SKM-1 treated with dmso at 0.1 percent for 144 hours (cell line): ENCODE measurements around the gene ALKBH1.
A peak's percentile ranks its signal among the peaks of the same experiment; 100 is the strongest.
"Not testable (repeated sequence)": the region's sequence is repeated elsewhere in the genome, so short reads cannot be mapped to it uniquely, and the experiment has no call there.

Source experiments
- DNase-seq: peaks from one replicate; lab custom pipeline; 2025; ENCODE audit not compliant: unreplicated experiment; lab: John Stamatoyannopoulos, UW

The ALKBH1 gene

DNA sequence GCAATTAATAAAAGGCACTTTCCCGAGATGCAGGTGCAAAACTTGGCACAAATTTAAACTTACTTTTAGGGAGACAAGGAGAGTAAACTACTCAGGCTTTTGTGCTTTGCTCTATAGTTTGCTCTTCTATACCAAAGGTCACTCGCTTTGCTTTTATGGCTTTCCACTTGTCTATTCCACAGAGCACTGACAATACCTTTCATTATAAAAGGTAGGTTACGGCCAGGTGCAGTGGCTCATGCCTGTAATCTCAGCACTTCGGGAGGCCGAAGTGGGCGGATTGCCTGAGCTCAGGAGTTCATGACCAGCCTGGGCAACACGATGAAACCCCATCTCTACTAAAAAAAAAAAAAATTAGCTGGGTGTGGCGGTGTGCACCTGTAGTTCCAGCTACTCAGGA is 32.9 kb downstream of the ALKBH1 start:
- no peak for DNase-seq

DNA sequence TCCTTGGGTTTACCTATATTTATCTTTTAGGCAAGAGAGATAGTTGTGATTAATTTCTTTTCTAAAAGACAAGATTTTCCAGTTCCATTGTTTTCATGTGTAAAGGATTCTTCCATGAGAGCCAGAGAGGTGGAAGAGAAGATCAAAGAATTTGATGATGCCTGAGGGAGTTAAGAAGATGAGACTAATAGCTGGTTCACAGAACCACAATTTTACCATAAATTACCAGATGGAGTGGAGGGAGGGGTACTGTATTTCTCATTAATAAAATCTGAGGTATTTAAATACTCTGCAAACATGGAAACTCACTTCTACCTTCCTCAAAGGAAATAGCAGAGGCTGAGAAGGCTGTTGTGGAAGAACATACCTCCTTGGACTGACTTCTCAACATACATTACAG is 34.6 kb downstream of the ALKBH1 start:
- no peak for DNase-seq

DNA sequence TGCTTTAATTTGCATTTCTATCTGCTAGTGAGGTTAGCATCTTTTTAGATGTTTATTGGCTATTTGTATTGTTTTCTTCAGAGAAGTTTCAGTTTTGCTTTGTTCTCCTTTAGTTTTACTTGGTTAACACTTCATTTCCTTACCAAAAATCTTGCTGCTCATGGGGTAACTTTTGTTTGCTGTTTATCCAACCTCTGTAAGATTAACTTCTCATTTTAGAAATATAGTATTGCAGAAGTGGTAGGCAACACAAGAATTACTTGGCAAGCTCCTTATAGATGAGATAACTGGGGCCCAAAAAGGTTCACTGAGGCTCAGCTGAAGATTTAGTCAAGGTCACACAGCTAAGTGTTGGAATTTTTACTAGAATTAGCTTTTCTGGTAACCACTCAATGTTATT is 40.5 kb downstream of the ALKBH1 start:
- DNase-seq: no peak

DNA sequence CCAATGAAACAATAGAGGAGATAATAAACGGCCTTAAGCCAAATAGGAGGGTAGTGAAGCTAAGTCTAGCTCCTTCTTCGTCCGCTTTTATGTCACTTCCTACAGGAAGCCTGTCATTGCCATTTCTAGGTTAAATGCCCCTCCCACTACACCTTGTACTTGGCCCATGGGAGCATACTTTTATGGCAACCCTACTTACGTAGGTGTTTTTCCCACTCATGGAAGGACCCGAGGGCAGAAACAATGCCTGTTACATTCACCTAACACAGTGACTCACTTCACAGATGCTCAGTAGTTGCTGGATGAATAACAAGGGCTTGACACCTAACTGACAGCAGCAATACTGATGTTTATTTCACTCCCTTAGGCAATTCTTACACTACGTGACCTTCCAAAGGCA is 44.5 kb downstream of the ALKBH1 start:
- DNase-seq: no peak

DNA sequence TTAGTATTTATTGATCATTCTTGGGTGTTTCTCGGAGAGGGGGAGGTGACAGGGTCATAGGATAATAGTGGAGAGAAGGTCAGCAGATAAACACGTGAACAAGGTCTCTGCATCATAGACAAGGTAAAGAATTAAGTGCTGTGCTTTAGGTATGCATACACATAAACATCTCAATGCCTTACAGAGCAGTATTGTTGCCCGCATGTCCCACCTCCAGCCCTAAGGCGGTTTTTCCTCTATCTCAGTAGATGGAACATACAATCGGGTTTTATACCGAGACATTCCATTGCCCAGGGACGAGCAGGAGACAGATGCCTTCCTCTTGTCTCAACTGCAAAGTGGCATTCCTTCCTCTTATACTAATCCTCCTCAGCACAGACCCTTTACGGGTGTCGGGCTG is 46.3 kb downstream of the ALKBH1 start:
- not testable (repeated sequence) for DNase-seq

DNA sequence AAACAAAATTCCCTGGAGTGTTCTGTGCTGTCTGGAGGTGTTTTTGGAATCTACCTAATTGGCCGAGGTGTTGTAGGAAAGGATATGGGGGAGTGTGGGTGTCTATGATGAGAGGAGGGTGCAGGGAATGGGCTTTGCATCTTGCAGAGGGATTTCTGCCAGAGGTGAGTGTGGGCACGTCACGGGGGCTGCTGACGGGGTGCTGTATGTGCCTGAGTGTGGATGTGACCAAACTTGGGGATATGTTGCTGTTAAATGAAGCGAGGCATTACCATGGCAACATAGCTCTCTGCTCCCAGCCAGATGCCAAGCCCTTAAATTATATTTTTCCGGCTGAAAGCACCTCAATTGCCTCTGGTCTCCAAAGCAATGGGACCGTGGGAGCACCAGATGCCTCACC is 47.1 kb downstream of the ALKBH1 start:
- DNase-seq: no peak

DNA sequence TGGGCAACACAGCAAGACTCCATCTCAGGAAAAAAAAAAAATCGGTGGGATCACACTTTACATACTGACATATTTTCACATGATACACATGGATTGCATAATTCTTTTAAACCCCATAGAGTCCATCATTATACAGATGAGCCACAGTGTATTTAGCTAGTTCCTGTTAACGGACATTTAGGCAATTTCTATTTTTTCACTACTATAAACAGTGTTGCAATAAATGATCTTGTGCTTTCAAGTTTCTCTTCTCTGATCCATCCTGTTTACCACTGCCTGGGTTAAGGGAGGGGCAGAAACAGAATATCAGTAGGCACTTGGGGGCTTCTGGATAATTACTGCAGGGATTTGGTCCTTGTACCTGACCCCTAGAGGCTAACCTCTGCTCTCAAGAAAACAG is 48.0 kb downstream of the ALKBH1 start:
- DNase-seq: peak; percentile 28

DNA sequence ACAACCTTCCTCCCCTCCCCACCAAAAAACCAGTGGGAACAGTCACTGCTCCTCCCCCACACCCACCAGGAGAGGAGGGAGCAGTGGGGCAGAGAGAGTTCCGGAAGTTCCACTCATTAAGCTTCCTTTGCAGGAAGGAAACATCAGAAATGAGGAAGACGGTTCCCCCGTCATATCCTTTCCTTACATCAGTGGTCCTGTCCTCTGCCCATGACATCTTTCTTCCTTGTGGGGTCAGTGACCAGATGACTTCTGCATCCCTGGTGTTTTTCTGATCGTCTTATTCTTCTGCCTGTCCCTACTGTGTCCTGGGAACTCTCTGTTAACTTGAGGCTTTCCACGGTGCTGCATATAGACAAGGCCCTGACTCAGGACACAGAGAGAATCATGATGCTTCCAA is 50.5 kb downstream of the ALKBH1 start:
- DNase-seq: no peak

DNA sequence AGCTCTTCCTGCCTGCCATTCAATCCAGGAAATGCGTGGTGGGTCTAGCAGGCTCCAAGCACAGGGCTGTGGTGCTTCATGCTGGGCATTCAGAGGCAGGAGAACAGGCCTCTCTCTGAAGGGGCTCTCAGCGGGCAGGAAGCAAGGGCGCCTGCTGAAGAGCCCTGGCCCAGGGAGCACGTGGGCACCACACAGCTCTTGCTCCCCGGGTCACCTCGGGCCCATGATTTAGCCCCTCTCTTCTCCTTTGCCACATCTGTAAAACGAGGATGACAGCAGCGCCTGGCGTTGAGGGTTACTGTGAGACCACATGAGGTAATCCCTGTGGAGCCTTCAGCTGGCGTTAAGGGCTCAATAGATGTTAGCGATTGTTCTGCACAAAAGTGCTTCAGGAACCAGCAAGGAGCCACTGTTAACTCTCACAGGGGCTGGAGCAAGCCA is 53.8 kb downstream of the ALKBH1 start:
- no peak for DNase-seq

DNA sequence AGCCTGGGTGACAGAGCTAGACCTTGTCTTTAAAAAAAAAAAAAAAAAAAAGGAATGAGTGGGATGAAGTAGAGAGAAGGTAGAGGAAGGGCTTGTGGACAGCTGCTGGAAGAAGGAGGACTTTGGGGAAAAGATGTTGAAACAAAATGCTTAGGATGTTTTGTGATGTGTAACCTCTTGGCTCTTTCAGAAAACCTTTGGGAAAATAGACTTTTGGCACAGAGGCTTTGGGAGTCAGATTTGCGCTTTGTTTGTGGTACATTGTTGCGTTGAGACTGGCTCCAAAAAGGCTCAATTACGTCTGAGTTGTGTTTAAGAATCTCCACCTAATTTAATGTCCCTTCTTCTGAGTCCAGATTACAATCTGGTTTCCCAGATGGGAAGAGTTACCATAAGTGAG is 58.5 kb downstream of the ALKBH1 start:
- DNase-seq: no peak

DNA sequence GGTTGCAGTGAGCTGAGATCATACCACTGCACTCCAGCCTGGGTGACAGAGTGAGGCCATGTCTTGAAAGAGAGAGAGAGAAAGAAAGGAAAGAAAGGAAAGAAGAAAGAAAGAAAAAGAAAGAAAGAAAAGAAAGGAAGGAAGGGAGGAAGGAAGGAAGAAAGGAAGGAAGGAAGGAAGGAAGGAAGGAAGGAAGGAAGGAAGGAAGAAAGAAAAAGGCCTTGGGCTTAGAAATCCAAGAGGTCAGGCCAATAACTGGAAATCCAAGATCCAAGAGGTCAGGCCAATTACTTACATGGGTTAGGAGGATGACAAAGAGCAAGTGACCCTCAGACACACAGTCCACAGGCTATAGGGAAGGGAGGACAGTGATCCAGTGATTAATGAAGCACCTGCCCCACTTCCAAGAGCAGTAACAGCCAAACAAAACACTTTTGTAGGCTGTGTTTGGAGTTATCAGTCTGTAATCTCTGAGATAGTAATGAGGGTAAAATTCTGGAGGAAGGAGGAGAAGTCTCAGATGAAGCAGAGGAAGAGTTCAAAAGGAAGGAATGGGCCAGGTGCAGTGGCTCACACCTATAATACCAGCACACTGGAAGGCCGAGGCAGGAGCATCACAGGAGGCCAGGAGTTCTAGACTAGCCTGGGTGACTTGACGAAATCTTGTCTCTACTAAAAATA is 59.2 kb downstream of the ALKBH1 start:
- DNase-seq: no peak

DNA sequence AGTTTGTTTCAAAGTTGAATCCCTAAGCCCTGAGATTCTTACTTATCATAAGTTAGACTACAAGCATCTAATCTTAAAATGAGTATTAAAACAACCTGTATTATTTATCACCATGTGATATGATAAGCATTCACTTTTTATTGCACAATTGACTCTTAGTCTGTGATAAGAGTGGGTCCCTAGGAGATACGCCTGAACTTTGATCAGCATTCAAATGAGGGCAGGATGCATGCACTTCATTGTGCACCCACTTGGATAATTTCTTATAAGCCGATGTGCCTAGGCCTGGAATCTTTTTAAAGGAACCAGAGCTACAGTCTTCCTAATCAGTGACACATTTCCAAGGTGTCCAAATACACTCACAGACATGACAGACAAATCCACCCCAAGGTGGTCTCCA is 60.0 kb downstream of the ALKBH1 start:
- DNase-seq: no peak

DNA sequence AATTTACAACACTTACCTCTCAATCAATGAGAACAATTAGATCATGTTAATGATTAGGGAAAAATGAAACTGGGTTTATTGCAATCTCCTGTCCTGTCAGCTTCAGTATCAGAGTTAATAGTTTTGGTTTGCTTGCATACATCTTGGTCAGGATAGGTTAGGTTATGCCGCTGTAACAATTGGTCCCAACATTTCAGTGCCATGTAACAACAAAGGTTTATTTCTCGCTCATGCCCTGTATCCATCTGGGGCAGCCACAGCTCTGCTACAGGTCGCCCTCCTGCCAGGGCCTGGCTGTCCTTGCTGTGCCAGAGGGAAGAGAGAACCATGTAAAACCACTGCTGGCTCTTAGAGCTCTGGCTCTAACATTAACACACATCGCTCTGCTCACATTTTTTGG is 60.9 kb downstream of the ALKBH1 start:
- no peak for DNase-seq

DNA sequence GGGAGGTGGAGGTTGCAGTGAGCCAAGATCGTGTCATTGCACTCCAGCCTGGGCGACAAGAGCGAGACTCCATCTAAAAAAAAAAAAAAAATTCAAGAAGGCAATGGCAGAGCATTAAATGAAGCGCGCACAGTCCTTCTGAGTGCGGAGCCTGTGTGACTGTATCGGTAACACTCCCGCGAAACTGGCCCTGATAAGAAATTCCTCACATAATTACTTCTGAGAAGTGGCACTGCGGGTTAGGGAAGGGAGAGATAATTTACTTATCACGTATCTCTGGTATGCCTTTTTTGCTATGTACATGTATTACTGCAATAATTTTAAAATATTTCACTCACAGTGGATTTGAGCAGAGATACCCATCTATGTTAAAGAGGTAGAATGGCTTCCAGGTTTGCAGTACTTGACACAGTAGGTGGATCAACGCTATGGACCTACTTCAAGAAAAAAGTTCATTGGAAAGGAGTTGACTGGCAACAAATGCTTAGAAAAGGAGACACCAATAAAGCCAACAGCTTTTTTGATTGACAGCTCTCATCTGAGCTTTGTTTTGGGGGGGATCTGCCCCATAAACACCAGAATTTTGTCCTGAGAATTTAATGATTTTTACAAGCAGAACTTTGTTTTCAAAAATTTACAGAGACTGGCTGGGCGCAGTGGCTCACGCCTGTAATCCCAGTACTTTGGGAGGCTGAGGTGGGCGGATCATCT is 62.1 kb downstream of the ALKBH1 start:
- DNase-seq: no peak

DNA sequence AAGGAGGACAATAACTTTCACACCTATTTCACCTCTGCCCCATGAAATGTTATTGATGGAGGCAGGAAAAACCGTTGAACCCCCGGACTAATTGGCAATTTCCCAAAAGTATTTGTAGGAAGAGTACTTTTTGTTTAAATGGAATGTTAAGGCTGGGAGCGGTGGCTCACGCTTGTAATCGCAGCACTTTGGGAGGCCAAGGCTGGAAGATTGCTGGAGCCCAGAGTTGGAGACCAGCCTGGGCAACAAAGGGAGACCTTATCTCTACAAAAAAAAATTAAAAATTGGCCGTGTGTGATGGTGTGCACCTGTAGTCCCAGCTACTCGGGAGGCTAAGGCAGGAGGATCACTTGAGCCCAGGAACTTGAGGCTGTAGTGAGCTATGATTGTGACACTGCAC is 65.4 kb downstream of the ALKBH1 start:
- no peak for DNase-seq

DNA sequence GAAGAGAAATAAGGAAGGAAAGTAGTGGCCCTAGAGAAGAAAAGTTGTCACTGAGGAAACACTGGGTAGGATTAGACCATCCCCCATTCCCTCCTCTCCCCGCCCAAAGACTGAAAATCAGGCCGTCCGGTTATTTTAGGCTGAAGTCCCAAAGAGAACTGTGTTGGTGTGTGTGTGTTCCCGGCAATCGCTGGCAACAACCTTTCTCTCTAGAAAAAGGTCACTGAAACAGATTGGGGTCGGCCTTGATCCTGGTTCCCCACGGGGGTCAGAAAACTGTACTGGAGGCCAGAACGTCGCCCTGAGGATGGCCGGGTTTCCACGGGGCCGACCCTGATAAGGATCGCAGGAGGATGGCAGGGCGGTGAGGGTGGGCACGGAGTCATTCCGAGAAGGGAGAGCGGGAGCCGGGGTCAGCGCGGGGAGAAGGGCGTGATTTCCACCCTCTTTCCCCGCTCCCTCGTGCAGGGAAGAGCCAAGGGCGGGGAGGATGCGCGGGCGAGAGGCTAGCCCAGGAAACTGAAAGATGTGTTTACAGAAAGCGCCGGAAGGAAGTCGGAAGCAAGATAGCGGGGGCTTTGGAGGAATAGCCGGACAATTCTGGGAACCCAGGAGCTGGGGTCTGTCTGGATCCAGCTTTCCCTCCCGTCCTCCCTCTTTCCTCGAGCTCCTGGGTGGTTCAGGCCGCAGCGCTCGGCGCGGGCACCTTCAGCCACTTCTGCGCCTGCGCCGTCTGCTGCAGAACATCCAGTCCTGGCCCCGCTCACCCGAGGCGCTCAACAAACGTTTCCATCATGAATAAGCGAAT is 66.1 kb downstream of the ALKBH1 start:
- DNase-seq: peak; percentile 60

DNA sequence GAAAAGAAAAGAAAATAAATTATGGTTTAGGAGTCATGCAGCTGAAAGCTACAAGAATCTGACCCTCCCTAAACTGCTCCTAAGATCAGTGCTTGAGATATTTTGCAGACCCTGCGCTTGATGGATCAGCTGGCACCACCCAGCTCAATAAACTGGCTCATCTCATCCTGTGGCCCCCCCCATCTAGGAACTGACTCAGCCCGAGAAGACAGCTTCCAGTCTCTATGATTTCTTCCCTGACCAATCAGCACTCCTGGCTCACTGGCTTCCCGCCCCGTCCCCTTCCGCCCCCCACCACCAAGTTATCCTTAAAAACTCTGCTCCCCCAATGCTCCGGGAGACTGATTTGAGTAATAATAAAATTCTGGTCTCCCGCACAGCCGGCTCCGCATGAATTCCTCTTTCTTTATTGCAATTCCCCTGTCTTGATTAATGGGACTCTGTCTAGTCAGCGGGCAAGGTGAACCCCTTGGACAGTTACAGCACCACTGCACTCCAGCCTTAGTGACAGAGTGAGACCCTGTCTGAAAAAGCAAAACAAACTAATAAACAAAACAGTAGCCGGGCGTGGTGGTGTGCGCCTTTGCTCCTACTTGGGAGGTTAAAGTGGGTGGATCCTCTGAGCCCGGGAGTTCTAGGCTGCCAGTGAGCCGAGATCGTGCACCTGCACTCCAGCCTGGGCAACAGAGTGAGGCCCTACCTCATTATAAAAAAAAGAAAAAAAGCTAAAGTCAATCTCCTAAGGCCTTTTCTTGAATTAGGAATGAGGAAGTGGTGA is 66.9 kb downstream of the ALKBH1 start:
- no peak for DNase-seq

DNA sequence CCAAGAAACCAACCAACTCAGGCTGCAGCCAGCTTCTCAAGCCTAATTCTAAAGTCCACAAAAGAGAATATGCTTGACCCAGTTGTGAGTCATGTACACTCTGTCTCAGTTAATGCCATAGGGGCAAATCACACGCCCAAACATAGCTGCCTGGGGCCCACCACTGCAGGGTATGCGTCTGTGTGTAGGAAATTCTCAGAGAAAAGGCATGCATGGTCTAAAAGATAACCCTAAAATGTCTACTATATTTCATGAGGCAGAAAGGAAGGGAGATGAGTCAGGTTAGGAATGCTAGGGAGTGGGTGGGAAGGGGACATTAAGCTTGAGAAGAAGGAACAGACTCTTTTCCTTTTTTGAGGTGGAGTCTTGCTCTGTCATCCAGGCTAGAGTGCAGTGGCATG is 69.1 kb downstream of the ALKBH1 start:
- DNase-seq: no peak

DNA sequence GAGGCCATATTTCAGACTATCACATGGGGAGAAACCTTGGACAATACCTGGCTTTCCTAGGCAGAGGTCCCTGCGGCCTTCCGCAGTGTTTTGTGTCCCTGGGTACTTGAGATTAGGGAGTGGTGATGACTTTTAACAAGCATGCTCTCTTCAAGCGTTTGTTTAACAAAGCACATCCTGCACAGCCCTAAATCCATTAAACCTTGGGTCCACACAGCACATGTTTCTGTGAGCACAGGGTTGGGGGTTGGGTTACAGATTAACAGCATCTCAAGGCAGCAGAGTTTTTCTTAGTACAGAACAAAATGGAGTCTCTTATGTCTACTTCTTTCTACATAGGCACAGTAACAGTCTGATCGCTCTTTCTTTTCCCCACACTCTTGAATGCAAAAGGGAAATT is 72.0 kb downstream of the ALKBH1 start:
- not testable (repeated sequence) for DNase-seq

DNA sequence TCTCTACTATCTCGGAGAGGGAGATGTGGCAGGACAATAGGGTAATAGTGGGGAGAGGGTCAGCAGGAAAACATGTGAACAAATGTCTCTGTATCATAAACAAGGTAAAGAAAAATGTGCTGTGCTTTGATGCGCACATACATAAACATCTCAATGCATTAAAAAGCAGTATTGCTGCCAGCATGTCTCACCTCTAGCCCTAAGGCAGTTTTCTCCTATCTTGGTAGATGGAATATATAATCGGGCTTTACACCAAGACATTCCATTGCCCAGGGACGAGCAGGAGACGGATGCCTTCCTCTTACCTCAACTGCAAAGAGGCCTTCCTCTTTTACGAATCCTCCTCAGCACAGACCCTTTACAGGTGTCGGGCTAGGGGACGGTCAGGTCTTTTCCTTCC is 72.4 kb downstream of the ALKBH1 start:
- not testable (repeated sequence) for DNase-seq

DNA sequence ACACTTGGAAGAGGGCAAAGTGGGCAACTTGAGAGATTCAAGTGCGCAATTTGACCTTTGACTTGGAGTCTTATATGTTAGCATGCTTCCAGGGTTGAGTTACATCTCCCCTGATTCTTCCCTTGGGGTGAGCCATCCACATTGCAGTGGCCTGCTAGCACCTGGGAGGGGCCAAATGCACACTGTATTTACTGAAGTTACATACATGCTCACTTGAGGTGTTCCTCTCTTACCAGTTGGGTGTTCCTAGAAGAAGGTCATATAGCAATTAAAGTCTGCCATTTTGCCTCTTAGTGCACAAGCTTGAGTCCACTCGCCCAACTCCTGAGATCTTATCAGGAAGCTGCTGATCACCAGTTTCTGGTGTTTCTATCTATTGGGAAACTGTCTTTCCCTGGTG is 77.7 kb downstream of the ALKBH1 start:
- no peak for DNase-seq
